ENCODE measurements around the gene EIF4E1B.

DNA sequence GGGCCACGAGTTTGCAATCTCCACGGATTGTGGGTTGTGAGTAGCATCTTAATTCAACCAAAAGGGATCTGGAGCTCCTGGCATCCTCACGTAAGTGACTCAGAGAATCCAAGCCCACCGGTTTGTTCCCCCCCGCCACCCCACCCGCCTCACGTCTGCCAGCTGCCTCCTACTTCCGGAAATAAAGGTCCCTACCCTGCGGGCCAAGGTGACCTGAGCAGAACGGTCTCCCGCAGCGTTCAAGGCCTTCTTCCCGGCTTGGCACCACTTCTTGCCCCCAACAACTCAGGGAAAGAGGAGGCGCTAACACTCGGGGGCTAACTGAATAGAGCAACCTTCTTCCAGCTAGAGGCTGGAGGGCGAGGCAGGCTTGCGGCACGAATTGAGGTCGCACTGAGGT, 11.7 kb upstream of the EIF4E1B start:
- TF ChIP-seq, protein P1, sequence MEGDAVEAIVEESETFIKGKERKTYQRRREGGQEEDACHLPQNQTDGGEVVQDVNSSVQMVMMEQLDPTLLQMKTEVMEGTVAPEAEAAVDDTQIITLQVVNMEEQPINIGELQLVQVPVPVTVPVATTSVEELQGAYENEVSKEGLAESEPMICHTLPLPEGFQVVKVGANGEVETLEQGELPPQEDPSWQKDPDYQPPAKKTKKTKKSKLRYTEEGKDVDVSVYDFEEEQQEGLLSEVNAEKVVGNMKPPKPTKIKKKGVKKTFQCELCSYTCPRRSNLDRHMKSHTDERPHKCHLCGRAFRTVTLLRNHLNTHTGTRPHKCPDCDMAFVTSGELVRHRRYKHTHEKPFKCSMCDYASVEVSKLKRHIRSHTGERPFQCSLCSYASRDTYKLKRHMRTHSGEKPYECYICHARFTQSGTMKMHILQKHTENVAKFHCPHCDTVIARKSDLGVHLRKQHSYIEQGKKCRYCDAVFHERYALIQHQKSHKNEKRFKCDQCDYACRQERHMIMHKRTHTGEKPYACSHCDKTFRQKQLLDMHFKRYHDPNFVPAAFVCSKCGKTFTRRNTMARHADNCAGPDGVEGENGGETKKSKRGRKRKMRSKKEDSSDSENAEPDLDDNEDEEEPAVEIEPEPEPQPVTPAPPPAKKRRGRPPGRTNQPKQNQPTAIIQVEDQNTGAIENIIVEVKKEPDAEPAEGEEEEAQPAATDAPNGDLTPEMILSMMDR (IDR thresholded peaks at IDR 0.05 in 8 of 11, conservative IDR thresholded peaks at IDR 0.05 in 3 of 11): no peak
- TF ChIP-seq POLR2A (IDR thresholded peaks at IDR 0.05) (no peak), POLR2AphosphoS5 (IDR thresholded peaks at IDR 0.05) (no peak)

Data from spleen (tissue), 7 donors.